Hepatocyte (in vitro differentiated cells): ENCODE measurements around the gene VGLL4. TPM values are rescaled to one million over a fixed set of nuclear protein-coding genes. Genes with fewer than 3 reads are reported as not detected.

Experiments used
- DNase-seq: peaks from one replicate; pipeline ENCODE4 v3.0.0-alpha.2; 2016; ENCODE audit warnings: low spot score
- H2AFZ ChIP-seq: fragments of 200-600 bp; sonication (generic); 2 replicates; pipeline ENCODE4 v1.6.0; 2016; ENCODE audit warnings: antibody characterized with exemption, mild to moderate bottlenecking
- H3K27ac ChIP-seq: fragments of 200-600 bp; sonication (generic); 2 replicates; pipeline ENCODE4 v1.5.1; 2016; ENCODE audit warnings: mild to moderate bottlenecking
- H3K27me3 ChIP-seq: fragments of 200-600 bp; sonication (generic); 2 replicates; pipeline ENCODE4 v1.6.1; 2016
- H3K36me3 ChIP-seq: fragments of 200-600 bp; sonication (generic); replicated peaks from 2 replicates; pipeline ENCODE4 v1.5.1; 2016; ENCODE audit warnings: low read depth; ENCODE audit not compliant: insufficient read depth
- H3K4me1 ChIP-seq: fragments of 200-600 bp; sonication (generic); 2 replicates; pipeline ENCODE4 v1.5.1; 2016; ENCODE audit warnings: mild to moderate bottlenecking, moderate library complexity; ENCODE audit not compliant: insufficient read depth
- H3K4me2 ChIP-seq: fragments of 200-600 bp; sonication (generic); 2 replicates; pipeline ENCODE4 v1.6.0; 2016
- H3K4me3 ChIP-seq: fragments of 200-600 bp; sonication (generic); 2 replicates; pipeline ENCODE4 v1.5.1; 2016; ENCODE audit warnings: mild to moderate bottlenecking
- H3K79me2 ChIP-seq: fragments of 200-600 bp; sonication (generic); 2 replicates; pipeline ENCODE4 v1.6.0; 2017; ENCODE audit warnings: mild to moderate bottlenecking
- H3K9me2 ChIP-seq: fragments of 200-600 bp; sonication (generic); replicated peaks from 2 replicates; pipeline ENCODE4 v1.6.0; 2017; ENCODE audit warnings: mild to moderate bottlenecking; ENCODE audit not compliant: insufficient read depth
- H3K9me3 ChIP-seq: fragments of 200-600 bp; sonication (generic); 2 replicates; pipeline ENCODE4 v1.5.1; 2016; ENCODE audit warnings: low read depth, mild to moderate bottlenecking
- H4K20me1 ChIP-seq: fragments of 200-600 bp; sonication (generic); 2 replicates; pipeline ENCODE4 v1.6.0; 2016; ENCODE audit warnings: mild to moderate bottlenecking; ENCODE audit not compliant: insufficient read depth, poor library complexity, severe bottlenecking
- EZH2 ChIP-seq: fragments of 200-600 bp; sonication (generic); IDR thresholded peaks from 2 replicates; pipeline ENCODE4 v1.6.1; 2016; ENCODE audit warnings: antibody characterized with exemption, mild to moderate bottlenecking, borderline replicate concordance
- EZH2phosphoT487 ChIP-seq: fragments of 200-600 bp; sonication (generic); IDR thresholded peaks from one replicate; pipeline ENCODE4 v1.6.1; 2018; ENCODE audit warnings: antibody characterized with exemption, mild to moderate bottlenecking, low read depth, moderate library complexity; ENCODE audit not compliant: unreplicated experiment, severe bottlenecking
- WGBS: methylation state at CpG from one replicate; pipeline ENCODE4 v1.1.6; 2016; ENCODE audit warnings: low lambda C conversion rate; ENCODE audit errors: missing lambda C conversion rate; 5-methylcytosine and 5-hydroxymethylcytosine counted together
- polyA plus RNA-seq: library from polyadenylated mRNA; unstranded; fragments of >200 nt; fragmentation: Nextera tagmentation; extraction: Ambion mirVana; gene quantifications from 2 replicates; pipeline ENCODE4 v1.2.1, GENCODE V29; 2016
- total RNA-seq: library from RNA; depleted of rRNA; stranded (reverse); fragments of >200 nt; gene quantifications from 2 replicates; pipeline ENCODE4 v1.2.3, GENCODE V29; 2014
- TF ChIP-seq, protein P1 (sequence below): fragments of 200-600 bp; sonication (generic); IDR thresholded peaks from 2 replicates; pipeline ENCODE4 v1.5.1; 2016; ENCODE audit warnings: antibody characterized with exemption, mild to moderate bottlenecking; ENCODE audit not compliant: poor library complexity

The VGLL4 gene
- total and polyA plus RNA-seq, 2 experiments from 2014 or later: 57.9 to 109 TPM

DNA sequence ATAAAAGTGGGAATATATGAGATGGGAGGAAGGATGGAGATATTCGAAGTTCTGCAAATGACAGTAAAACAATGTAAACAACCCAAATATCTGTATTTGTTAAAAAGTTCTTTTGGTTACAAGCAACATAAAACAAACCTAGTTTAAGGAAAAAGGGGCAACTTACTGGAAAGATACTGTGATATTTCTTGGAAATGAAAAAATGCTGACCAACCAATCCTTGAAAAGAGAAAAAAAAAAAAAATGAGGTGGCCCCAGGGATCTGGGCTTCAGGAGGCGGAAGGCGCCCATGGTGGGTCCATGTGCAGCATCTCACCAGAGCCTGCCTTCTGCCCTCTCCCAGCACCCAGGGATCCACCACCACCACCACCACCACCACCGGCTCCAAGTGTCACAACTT is 59.1 kb downstream of the VGLL4 start:
- TF ChIP-seq EZH2phosphoT487 (no peak), EZH2 (no peak)
- TF ChIP-seq, protein P1, sequence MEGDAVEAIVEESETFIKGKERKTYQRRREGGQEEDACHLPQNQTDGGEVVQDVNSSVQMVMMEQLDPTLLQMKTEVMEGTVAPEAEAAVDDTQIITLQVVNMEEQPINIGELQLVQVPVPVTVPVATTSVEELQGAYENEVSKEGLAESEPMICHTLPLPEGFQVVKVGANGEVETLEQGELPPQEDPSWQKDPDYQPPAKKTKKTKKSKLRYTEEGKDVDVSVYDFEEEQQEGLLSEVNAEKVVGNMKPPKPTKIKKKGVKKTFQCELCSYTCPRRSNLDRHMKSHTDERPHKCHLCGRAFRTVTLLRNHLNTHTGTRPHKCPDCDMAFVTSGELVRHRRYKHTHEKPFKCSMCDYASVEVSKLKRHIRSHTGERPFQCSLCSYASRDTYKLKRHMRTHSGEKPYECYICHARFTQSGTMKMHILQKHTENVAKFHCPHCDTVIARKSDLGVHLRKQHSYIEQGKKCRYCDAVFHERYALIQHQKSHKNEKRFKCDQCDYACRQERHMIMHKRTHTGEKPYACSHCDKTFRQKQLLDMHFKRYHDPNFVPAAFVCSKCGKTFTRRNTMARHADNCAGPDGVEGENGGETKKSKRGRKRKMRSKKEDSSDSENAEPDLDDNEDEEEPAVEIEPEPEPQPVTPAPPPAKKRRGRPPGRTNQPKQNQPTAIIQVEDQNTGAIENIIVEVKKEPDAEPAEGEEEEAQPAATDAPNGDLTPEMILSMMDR: no peak
- WGBS: 93% methylated on average over 4 of the region's 4 CpGs

DNA sequence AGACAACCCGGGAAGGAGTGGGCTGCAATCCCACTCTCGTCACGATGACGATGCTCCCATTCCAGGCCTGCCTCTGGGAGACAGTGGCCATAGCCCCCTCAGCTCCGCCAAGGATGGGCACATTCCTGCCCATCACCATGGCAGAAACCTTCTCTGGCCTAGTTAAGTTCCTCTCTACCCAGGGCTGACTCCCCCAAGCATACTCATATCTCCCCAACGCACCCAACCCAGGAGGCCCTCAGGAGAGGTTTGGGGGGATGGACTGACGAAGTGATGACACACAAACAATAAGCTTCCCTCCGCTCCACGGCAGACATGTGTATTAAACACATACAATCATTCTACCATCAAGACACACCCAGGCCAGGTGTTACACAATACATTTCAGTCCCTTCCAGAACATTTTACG is 60.1 kb downstream of the VGLL4 start:
- WGBS: 63% methylated on average over 10 of the region's 10 CpGs
- Histone ChIP-seq H3K79me2 (peaks cover 94% of the 10 kb centered on the region), H3K4me1 (peaks cover 41% of the 10 kb centered on the region)

More for the DNA sequence above, 59.1 kb downstream of the VGLL4 start:
- peaks cover 96% of the 10 kb centered on the region for H3K79me2 ChIP-seq
- H3K27me3 ChIP-seq: no peaks in the 10 kb centered on the region
- no peak overlapping the region for H3K4me3 ChIP-seq
- no peak overlapping the region for H2AFZ ChIP-seq
- H4K20me1 ChIP-seq: peaks cover 47% of the 10 kb centered on the region
- no peaks in the 10 kb centered on the region for H3K36me3 ChIP-seq
- no peak overlapping the region for H3K4me2 ChIP-seq
- H3K9me3 ChIP-seq: no peaks in the 10 kb centered on the region
- DNase-seq: no peak
- no peaks in the 10 kb centered on the region for H3K9me2 ChIP-seq
- peak overlapping the region; percentile 86 for H3K27ac ChIP-seq
- H3K4me1 ChIP-seq: peaks cover 41% of the 10 kb centered on the region

DNA sequence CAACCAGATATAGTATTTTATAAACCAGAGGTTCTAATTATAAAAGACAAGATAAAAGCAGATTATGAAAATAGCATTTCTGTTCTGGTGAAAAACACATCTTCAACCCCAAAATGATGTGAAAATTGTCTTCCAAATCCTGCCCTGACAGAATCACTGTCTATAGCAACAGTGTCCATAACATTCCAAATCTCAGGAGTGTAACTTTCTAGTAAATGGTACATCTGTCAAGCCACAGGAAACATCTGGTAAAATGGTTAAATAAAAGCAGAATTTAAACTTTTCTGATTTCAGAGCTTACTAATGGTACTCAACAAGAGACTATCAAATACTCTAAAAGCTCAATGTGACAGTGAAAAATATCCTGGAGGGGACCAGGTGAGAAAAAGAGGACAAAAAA is 60.5 kb downstream of the VGLL4 start:
- no peak overlapping the region for H2AFZ ChIP-seq
- peak overlapping the region; percentile 75 for H3K4me2 ChIP-seq
- H3K4me1 ChIP-seq: peaks cover 41% of the 10 kb centered on the region
- TF ChIP-seq, protein P1: no peak
- TF ChIP-seq EZH2 (no peak), EZH2phosphoT487 (no peak)
- H3K9me2 ChIP-seq: no peaks in the 10 kb centered on the region
- peaks cover 38% of the 10 kb centered on the region for H4K20me1 ChIP-seq
- H3K9me3 ChIP-seq: no peaks in the 10 kb centered on the region
- H3K27me3 ChIP-seq: no peaks in the 10 kb centered on the region
- H3K79me2 ChIP-seq: peaks cover 94% of the 10 kb centered on the region
- peak overlapping the region; percentile 86 for H3K27ac ChIP-seq
- no peak for DNase-seq
- no peaks in the 10 kb centered on the region for H3K36me3 ChIP-seq
- no peak overlapping the region for H3K4me3 ChIP-seq

More for the DNA sequence above, 60.1 kb downstream of the VGLL4 start:
- Histone ChIP-seq H3K36me3 (no peaks in the 10 kb centered on the region), H3K4me2 (peak overlapping the region; percentile 75), H3K9me2 (no peaks in the 10 kb centered on the region), H3K9me3 (no peaks in the 10 kb centered on the region), H3K27ac (peak overlapping the region; percentile 86), H3K4me3 (no peak overlapping the region), H2AFZ (no peak overlapping the region), H4K20me1 (peaks cover 39% of the 10 kb centered on the region), H3K27me3 (no peaks in the 10 kb centered on the region)
- no peak for DNase-seq
- no peak for TF ChIP-seq EZH2phosphoT487
- no peak for TF ChIP-seq EZH2
- TF ChIP-seq, protein P1: no peak
